Measurements from ENCODE around the gene MFNG.

MFNG gene

GRCh38 chr22:37493979-37494378 is 7.8 kb upstream of the MFNG start:
- no peak for DNase-seq (ENCODE audit: low read depth)
- TF ChIP-seq CTCF (conservative IDR thresholded peaks at IDR 0.05; ENCODE audit: low read depth, low read length) = no peak
- H3K4me3 ChIP-seq (ENCODE audit: low read depth, low read length) = no peak overlapping the region

GRCh38 chr22:37492428-37493344 is 6.5 kb upstream of the MFNG start:
- H3K4me3 ChIP-seq (ENCODE audit: low read depth, low read length) = no peak overlapping the region
- peak; percentile 67 for DNase-seq (ENCODE audit: low read depth)
- peak; percentile 77 for TF ChIP-seq CTCF (conservative IDR thresholded peaks at IDR 0.05; ENCODE audit: low read depth, low read length)

- TF ChIP-seq CTCF (conservative IDR thresholded peaks at IDR 0.05; ENCODE audit: low read depth, low read length) = no peak
- no peak for DNase-seq (ENCODE audit: low read depth)
- no peak overlapping the region for H3K4me3 ChIP-seq (ENCODE audit: low read depth, low read length)
Measured at GRCh38 chr22:37491559-37492427, 5.6 kb upstream of the MFNG start.

- no peak for DNase-seq (ENCODE audit: low read depth)
- no peak overlapping the region for H3K4me3 ChIP-seq (ENCODE audit: low read depth, low read length)
- no peak for TF ChIP-seq CTCF (conservative IDR thresholded peaks at IDR 0.05; ENCODE audit: low read depth, low read length)
Measured at GRCh38 chr22:37491106-37491505, 4.9 kb upstream of the MFNG start.

GRCh38 chr22:37489983-37490382 is 3.8 kb upstream of the MFNG start:
- H3K4me3 ChIP-seq (ENCODE audit: low read depth, low read length) = no peak overlapping the region
- DNase-seq (ENCODE audit: low read depth) = no peak
- no peak for TF ChIP-seq CTCF (conservative IDR thresholded peaks at IDR 0.05; ENCODE audit: low read depth, low read length)

- H3K4me3 ChIP-seq (ENCODE audit: low read depth, low read length) = no peak overlapping the region
- no peak for DNase-seq (ENCODE audit: low read depth)
- TF ChIP-seq CTCF (conservative IDR thresholded peaks at IDR 0.05; ENCODE audit: low read depth, low read length) = no peak
Measured at GRCh38 chr22:37488337-37489135, 2.4 kb upstream of the MFNG start.
